Astrocyte (in vitro differentiated cells and primary cell): Measurements from ENCODE around the gene CNPY3. TPM values are rescaled to one million over a fixed set of nuclear protein-coding genes. Genes with fewer than 3 reads are reported as not detected.
"Not testable (repeated sequence)": the region's sequence is repeated elsewhere in the genome, so short reads cannot be mapped to it uniquely, and the experiment has no call there.

Experiments used
- DNase-seq: peaks from one replicate; pipeline ENCODE4 v3.0.0-alpha.2; 2010; ENCODE audit warnings: low read depth
- FAIRE-seq: peaks from 2 replicates; lab custom pipeline; 2011; peaks lifted over from hg19 to GRCh38; lab: Jason Lieb, UNC
- H2AFZ ChIP-seq: 2 replicates; pipeline ENCODE4 v1.6.0; 2012; ENCODE audit warnings: low read depth, low read length, inconsistent platforms
- H3K27ac ChIP-seq: 2 replicates; pipeline ENCODE4 v1.5.1; 2011; ENCODE audit warnings: low read depth, low read length, inconsistent platforms
- H3K27me3 ChIP-seq: 2 replicates; pipeline ENCODE4 v1.6.0; 2011; ENCODE audit warnings: low read length, inconsistent platforms; ENCODE audit not compliant: insufficient read depth
- H3K36me3 ChIP-seq: 2 replicates; pipeline ENCODE4 v1.5.1; 2011; ENCODE audit warnings: low read length, inconsistent platforms; ENCODE audit not compliant: insufficient read depth
- H3K4me1 ChIP-seq: 2 replicates; pipeline ENCODE4 v1.5.1; 2011; ENCODE audit warnings: low read length, inconsistent platforms; ENCODE audit not compliant: insufficient read depth
- H3K4me2 ChIP-seq: 2 replicates; pipeline ENCODE4 v1.6.0; 2012; ENCODE audit warnings: low read length, inconsistent platforms
- H3K4me3 ChIP-seq: 2 replicates; pipeline ENCODE4 v1.5.1; 2011; ENCODE audit warnings: low read depth, mild to moderate bottlenecking, low read length, inconsistent platforms; ENCODE audit not compliant: insufficient read depth
- H3K79me2 ChIP-seq: 2 replicates; pipeline ENCODE4 v1.6.0; 2012; ENCODE audit warnings: mild to moderate bottlenecking, low read length, inconsistent platforms; ENCODE audit not compliant: insufficient read depth
- H3K9ac ChIP-seq: 2 replicates; pipeline ENCODE4 v1.6.0; 2012; ENCODE audit warnings: mild to moderate bottlenecking, low read length, inconsistent platforms
- H3K9me3 ChIP-seq: 2 replicates; pipeline ENCODE4 v1.5.1; 2012; ENCODE audit warnings: low read depth, mild to moderate bottlenecking, low read length, inconsistent platforms; ENCODE audit not compliant: insufficient read depth
- H4K20me1 ChIP-seq: 2 replicates; pipeline ENCODE4 v1.6.0; 2012; ENCODE audit warnings: low read length, inconsistent platforms; ENCODE audit not compliant: insufficient read depth
- H3K27ac Mint-ChIP-seq: one replicate; pipeline ENCODE4 v1.8.0; 2021; ENCODE audit warnings: mild to moderate bottlenecking, mixed read lengths; ENCODE audit not compliant: unreplicated experiment
- H3K27me3 Mint-ChIP-seq: one replicate; pipeline ENCODE4 v1.8.0; 2021; ENCODE audit warnings: low read depth, mixed read lengths; ENCODE audit not compliant: unreplicated experiment
- H3K36me3 Mint-ChIP-seq: one replicate; pipeline ENCODE4 v1.8.0; 2021; ENCODE audit warnings: low read depth, mixed read lengths; ENCODE audit not compliant: unreplicated experiment
- H3K4me1 Mint-ChIP-seq: one replicate; pipeline ENCODE4 v1.8.0; 2021; ENCODE audit warnings: low read depth, mixed read lengths; ENCODE audit not compliant: unreplicated experiment
- H3K4me3 Mint-ChIP-seq: one replicate; pipeline ENCODE4 v1.8.0; 2021; ENCODE audit warnings: mild to moderate bottlenecking, moderate library complexity, mixed read lengths; ENCODE audit not compliant: unreplicated experiment
- H3K9me3 Mint-ChIP-seq: one replicate; pipeline ENCODE4 v1.8.0; 2021; ENCODE audit warnings: mild to moderate bottlenecking, mixed read lengths; ENCODE audit not compliant: unreplicated experiment
- EZH2 ChIP-seq: IDR thresholded peaks from 2 replicates; pipeline ENCODE4 v1.6.1; 2012; ENCODE audit warnings: mild to moderate bottlenecking, low read length, inconsistent platforms; ENCODE audit not compliant: insufficient read depth
- total RNA-seq: library from RNA; stranded (reverse); gene quantifications from 2 replicates; pipeline ENCODE4 v1.2.1, GENCODE V29; 2021
- TF ChIP-seq, protein P1 (sequence below): IDR thresholded peaks from 2 replicates; pipeline ENCODE4 v1.5.1; 2011; ENCODE audit warnings: low read depth, mild to moderate bottlenecking, inconsistent platforms, low read length, moderate library complexity; ENCODE audit not compliant: insufficient read depth

CNPY3 gene
- total RNA-seq, 1 donor from 2014 or later: 37.4 TPM

DNA sequence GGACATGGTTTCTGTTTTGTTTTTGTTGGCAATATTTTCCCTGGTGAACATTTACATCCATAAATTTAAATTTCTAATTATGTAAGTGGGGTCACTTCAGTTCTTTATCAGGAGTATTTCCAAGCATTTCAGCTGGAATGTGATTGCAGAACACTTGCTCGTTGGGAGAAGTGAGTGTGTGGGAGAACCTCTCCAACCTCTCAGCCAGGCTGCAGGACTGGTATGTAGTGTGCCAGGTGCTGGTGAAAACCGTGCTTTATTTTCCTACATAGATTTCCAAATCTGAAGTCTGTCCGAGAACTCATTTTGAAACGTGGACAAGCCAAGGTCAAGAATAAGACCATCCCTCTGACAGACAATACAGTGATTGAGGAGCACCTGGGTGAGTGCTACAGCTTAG, 43.6 kb upstream of the CNPY3 start:
- H3K36me3 ChIP-seq: peaks cover 32% of the 10 kb centered on the region
- H3K27me3 ChIP-seq: no peaks in the 10 kb centered on the region
- no peak overlapping the region for H3K4me2 ChIP-seq
- Mint-ChIP-seq H3K27ac (peak overlapping the region; percentile 8), H3K27me3 (no peaks in the 10 kb centered on the region), H3K9me3 (no peaks in the 10 kb centered on the region), H3K36me3 (peaks cover 16% of the 10 kb centered on the region), H3K4me3 (no peak overlapping the region), H3K4me1 (peaks cover 15% of the 10 kb centered on the region)
- peaks cover 53% of the 10 kb centered on the region for H3K79me2 ChIP-seq
- no peak for DNase-seq
- peaks cover 33% of the 10 kb centered on the region for H4K20me1 ChIP-seq
- no peak for TF ChIP-seq EZH2
- TF ChIP-seq, protein P1, sequence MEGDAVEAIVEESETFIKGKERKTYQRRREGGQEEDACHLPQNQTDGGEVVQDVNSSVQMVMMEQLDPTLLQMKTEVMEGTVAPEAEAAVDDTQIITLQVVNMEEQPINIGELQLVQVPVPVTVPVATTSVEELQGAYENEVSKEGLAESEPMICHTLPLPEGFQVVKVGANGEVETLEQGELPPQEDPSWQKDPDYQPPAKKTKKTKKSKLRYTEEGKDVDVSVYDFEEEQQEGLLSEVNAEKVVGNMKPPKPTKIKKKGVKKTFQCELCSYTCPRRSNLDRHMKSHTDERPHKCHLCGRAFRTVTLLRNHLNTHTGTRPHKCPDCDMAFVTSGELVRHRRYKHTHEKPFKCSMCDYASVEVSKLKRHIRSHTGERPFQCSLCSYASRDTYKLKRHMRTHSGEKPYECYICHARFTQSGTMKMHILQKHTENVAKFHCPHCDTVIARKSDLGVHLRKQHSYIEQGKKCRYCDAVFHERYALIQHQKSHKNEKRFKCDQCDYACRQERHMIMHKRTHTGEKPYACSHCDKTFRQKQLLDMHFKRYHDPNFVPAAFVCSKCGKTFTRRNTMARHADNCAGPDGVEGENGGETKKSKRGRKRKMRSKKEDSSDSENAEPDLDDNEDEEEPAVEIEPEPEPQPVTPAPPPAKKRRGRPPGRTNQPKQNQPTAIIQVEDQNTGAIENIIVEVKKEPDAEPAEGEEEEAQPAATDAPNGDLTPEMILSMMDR: no peak
- no peak overlapping the region for H3K27ac ChIP-seq
- no peak for FAIRE-seq
- no peak overlapping the region for H3K9ac ChIP-seq
- H2AFZ ChIP-seq: no peak overlapping the region
- no peaks in the 10 kb centered on the region for H3K9me3 ChIP-seq
- peaks cover 12% of the 10 kb centered on the region for H3K4me1 ChIP-seq
- H3K4me3 ChIP-seq: no peak overlapping the region

DNA sequence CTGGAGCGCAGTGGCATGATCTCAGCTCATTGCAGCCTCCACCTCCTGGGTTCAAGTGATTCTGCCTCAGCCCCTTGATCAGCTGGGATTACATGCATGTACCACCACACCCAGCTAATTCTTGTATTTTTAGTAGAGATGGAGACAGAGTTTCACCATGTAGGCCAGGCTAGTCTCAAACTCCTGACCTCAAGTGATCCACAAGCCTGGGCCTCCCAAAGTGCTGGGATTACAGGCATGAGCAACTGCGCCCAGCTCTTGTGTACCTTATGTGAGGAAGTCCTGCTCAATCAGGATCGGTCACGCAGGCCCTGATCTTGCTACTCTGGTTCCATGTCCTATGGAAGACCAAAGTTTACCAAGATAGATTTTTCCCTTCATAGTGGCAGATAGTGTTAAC, 41.1 kb upstream of the CNPY3 start:
- H3K27ac ChIP-seq, H3K9me3 Mint-ChIP-seq, FAIRE-seq, H3K4me2 ChIP-seq, H3K4me3 ChIP-seq, H3K9ac ChIP-seq, H2AFZ ChIP-seq, DNase-seq, H3K27me3 Mint-ChIP-seq, H3K9me3 ChIP-seq, H3K27me3 ChIP-seq: not testable (repeated sequence)
- Mint-ChIP-seq H3K4me3 (peak overlapping the region; percentile 60), H3K27ac (peak overlapping the region; percentile 66), H3K36me3 (peaks cover 16% of the 10 kb centered on the region), H3K4me1 (peaks cover 19% of the 10 kb centered on the region)
- peaks cover 14% of the 10 kb centered on the region for H3K4me1 ChIP-seq
- peaks cover 26% of the 10 kb centered on the region for H4K20me1 ChIP-seq
- peaks cover 28% of the 10 kb centered on the region for H3K79me2 ChIP-seq
- H3K36me3 ChIP-seq: peaks cover 27% of the 10 kb centered on the region

DNA sequence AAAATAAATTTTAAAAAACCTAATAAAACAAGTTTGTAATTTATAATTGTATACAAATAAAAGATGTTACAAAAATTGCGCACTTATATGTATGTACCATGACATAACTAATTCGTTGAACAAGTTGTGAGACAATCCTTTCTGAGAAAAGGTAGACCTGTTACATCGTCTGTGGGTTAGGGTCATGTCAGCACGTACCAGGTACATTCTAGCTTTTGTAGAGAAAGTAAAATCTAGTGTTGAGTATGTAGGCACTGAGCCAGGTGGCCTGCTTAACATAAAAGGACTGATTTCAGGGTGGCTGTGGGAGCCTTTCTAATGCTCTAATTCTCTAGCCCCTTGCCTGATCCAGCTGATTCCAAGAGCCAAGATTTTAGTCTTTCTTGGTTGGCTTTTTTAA, 39.5 kb upstream of the CNPY3 start:
- Mint-ChIP-seq H3K9me3 (no peaks in the 10 kb centered on the region), H3K36me3 (peaks cover 14% of the 10 kb centered on the region), H3K4me3 (peak overlapping the region; percentile 88), H3K27me3 (no peaks in the 10 kb centered on the region), H3K27ac (peak overlapping the region; percentile 92), H3K4me1 (peaks cover 19% of the 10 kb centered on the region)
- peak overlapping the region; percentile 96 for H3K4me2 ChIP-seq
- no peaks in the 10 kb centered on the region for H3K27me3 ChIP-seq
- no peak for TF ChIP-seq EZH2
- TF ChIP-seq, protein P1: no peak
- H3K4me1 ChIP-seq: peaks cover 14% of the 10 kb centered on the region
- no peak overlapping the region for H2AFZ ChIP-seq
- peak overlapping the region; percentile 98 for H3K9ac ChIP-seq
- peak overlapping the region; percentile 98 for H3K27ac ChIP-seq
- H3K79me2 ChIP-seq: peaks cover 12% of the 10 kb centered on the region
- FAIRE-seq: no peak
- DNase-seq: no peak
- peaks cover 10% of the 10 kb centered on the region for H4K20me1 ChIP-seq
- H3K36me3 ChIP-seq: peaks cover 11% of the 10 kb centered on the region
- H3K9me3 ChIP-seq: no peaks in the 10 kb centered on the region
- H3K4me3 ChIP-seq: peak overlapping the region; percentile 93
